ENCODE measurements around the gene UBA6.

GRCh38 chr4:67746797-67747495, 46.0 kb upstream of the UBA6 start:
- TF ChIP-seq POLR2A (IDR thresholded peaks at IDR 0.05; ENCODE audit: low read length): no peak
- no peak for TF ChIP-seq GATA1 (IDR thresholded peaks at IDR 0.05; ENCODE audit: low read depth, low read length)
